Progenitor cell of endocrine pancreas (in vitro differentiated cells): ENCODE measurements around the gene KCNC1. TPM values are rescaled to one million over a fixed set of nuclear protein-coding genes. Genes with fewer than 3 reads are reported as not detected.

Source experiments
- DNase-seq: peaks from one replicate; pipeline ENCODE4 v3.0.0; 2021; ENCODE audit warnings: low spot score; ENCODE audit not compliant: unreplicated experiment
- H3K27ac Mint-ChIP-seq: 2 replicates; pipeline ENCODE4 v1.8.0; 2021; ENCODE audit warnings: mild to moderate bottlenecking, moderate library complexity, mixed read lengths
- H3K27me3 Mint-ChIP-seq: 2 replicates; pipeline ENCODE4 v1.8.0; 2021; ENCODE audit warnings: mixed read lengths
- H3K36me3 Mint-ChIP-seq: 2 replicates; pipeline ENCODE4 v1.8.0; 2022; ENCODE audit warnings: mixed read lengths; ENCODE audit not compliant: insufficient read depth
- H3K4me1 Mint-ChIP-seq: 2 replicates; pipeline ENCODE4 v1.8.0; 2021; ENCODE audit warnings: low read depth, mixed read lengths
- H3K4me3 Mint-ChIP-seq: 2 replicates; pipeline ENCODE4 v1.8.0; 2021; ENCODE audit warnings: low read depth, mild to moderate bottlenecking, moderate library complexity, mixed read lengths
- H3K9me3 Mint-ChIP-seq: 2 replicates; pipeline ENCODE4 v1.8.0; 2021; ENCODE audit warnings: low read depth, mixed read lengths
- total RNA-seq: library from RNA; stranded (reverse); gene quantifications from 2 replicates; pipeline ENCODE4 v1.2.1, GENCODE V29; 2021
- TF ChIP-seq, protein P1 (sequence below): fragments of 200-600 bp; sonication (generic); IDR thresholded peaks from one replicate; pipeline ENCODE4 v1.5.0; 2021; ENCODE audit warnings: antibody characterized with exemption, mild to moderate bottlenecking; ENCODE audit not compliant: unreplicated experiment

The KCNC1 gene
- total RNA-seq, 1 donor from 2014 or later, result 0.67 TPM

DNA sequence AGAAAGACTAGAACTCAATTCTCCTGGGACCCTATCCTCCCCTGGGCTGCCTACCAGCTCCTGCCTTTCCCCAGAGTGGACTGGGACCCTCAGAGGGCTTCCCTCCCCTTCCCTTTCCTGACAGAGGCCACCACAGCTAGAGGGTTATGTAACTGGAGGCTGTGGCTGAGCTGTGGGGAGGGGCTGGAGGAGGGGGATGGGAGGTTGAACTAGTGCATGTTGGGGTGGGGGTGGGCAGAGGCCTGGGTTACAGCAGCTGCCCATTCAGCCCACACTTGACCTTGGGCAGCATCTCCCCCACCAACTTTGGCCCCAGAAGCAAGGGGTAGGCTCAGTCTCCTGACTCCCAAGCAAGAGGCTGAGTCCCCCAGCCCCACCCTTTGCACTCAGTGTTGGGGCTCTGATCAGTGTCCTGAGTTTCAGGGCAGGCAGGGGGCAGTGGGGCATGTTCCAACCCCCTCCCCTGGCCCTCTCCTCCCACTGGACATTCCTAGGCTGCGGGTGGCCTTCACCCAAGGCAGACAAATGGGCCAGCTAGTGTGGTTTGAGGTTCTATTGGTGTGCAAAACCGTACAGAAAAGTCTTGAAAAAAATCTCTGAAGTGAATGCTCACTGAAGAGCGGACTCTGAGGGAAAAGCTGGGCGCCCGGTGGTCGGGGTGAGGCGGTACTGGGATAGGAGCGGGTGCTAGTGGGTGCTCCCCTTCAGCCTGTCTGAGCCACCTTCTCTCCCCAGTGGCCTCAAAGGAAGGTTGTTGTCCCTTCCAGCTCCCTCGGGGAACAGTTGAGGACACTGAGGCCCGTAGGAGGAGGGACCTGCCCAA is 3.8 kb downstream of the KCNC1 start:
- Mint-ChIP-seq H3K9me3 (no peaks in the 10 kb centered on the region), H3K27me3 (peaks cover 35% of the 10 kb centered on the region), H3K4me1 (peaks cover 7% of the 10 kb centered on the region), H3K27ac (no peak overlapping the region), H3K36me3 (peaks cover 1% of the 10 kb centered on the region), H3K4me3 (no peak overlapping the region)
- TF ChIP-seq, protein P1, sequence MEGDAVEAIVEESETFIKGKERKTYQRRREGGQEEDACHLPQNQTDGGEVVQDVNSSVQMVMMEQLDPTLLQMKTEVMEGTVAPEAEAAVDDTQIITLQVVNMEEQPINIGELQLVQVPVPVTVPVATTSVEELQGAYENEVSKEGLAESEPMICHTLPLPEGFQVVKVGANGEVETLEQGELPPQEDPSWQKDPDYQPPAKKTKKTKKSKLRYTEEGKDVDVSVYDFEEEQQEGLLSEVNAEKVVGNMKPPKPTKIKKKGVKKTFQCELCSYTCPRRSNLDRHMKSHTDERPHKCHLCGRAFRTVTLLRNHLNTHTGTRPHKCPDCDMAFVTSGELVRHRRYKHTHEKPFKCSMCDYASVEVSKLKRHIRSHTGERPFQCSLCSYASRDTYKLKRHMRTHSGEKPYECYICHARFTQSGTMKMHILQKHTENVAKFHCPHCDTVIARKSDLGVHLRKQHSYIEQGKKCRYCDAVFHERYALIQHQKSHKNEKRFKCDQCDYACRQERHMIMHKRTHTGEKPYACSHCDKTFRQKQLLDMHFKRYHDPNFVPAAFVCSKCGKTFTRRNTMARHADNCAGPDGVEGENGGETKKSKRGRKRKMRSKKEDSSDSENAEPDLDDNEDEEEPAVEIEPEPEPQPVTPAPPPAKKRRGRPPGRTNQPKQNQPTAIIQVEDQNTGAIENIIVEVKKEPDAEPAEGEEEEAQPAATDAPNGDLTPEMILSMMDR, result no peak
- DNase-seq, result no peak

DNA sequence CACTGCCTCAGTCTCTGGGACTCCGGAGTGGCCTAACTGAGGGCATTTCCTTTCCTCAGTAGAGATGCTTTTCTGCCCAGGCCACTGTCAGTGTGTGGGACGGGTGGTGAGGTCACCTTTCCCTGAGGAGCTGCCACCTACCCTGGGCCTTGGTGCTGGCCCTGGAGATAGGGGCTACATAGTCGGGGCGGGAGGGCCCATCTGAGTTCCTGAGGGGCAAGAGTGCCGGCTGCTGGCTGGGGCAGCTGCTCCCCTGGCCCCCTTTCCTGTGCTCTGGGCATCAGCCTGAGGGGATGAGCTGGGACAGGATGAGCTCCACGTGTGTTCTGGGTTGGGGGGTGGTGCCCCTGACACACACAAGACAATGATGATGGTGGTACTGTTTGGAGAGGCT is 5.4 kb downstream of the KCNC1 start:
- Mint-ChIP-seq H3K4me3 (no peak overlapping the region), H3K9me3 (no peaks in the 10 kb centered on the region), H3K36me3 (peaks cover 1% of the 10 kb centered on the region), H3K27me3 (peaks cover 34% of the 10 kb centered on the region), H3K27ac (no peak overlapping the region), H3K4me1 (peaks cover 2% of the 10 kb centered on the region)
- no peak for DNase-seq
- TF ChIP-seq, protein P1, result no peak

DNA sequence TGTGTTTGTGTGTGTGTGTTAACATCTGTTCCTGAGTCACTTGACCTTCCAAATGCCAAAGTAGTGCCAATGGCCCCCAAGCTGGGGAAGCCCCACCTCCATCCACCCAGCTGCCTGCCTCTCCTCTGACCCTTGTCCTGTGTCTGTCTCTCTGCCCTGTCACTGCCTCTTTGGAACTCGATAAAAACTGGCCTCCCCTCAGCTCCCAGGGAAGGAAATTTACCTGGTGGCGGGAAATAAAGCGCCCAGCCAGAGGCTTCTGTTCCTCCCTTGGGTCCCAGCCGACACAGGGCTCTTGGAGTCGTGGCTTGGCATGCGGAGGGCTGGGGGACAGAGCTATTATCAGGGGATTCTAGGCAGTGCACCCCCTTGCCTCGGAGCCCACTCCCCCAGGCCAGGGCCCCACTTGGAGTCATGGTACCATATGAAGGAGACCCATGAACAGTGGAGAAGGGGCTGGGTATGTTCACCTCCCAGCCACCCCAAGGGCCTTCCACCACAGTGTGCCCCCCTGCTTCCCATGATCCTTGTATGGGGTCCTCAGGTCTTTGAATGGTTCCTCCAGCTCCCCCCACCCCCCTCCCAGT is 6.2 kb downstream of the KCNC1 start:
- no peaks in the 10 kb centered on the region for H3K9me3 Mint-ChIP-seq
- peaks cover 37% of the 10 kb centered on the region for H3K27me3 Mint-ChIP-seq
- H3K27ac Mint-ChIP-seq, result no peak overlapping the region
- no peak for DNase-seq
- TF ChIP-seq, protein P1, result no peak
- no peak overlapping the region for H3K4me3 Mint-ChIP-seq
- H3K4me1 Mint-ChIP-seq, result peaks cover 2% of the 10 kb centered on the region
- H3K36me3 Mint-ChIP-seq, result peaks cover 1% of the 10 kb centered on the region

DNA sequence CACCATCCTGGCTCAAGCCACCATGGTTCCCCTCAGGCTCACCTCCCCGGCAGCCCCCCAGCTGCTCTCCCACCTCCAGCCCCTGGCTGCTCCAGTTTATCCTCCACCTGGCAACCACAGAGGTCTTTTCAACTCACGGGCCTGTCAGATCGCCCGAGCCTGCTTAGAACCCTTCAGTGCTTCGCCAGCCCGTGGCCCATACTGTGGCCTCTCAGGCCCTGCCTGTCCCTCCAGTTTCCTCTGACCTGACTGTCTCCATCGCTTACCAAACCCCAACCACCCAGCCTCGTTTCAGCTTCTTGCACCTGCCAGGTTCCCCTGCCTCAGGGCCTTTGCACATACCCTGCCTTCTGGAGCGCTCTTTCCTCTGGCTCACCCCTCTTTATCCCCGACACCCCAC is 6.9 kb downstream of the KCNC1 start:
- H3K36me3 Mint-ChIP-seq, result peaks cover 1% of the 10 kb centered on the region
- no peaks in the 10 kb centered on the region for H3K9me3 Mint-ChIP-seq
- no peak for DNase-seq
- no peak overlapping the region for H3K27ac Mint-ChIP-seq
- H3K4me1 Mint-ChIP-seq, result peaks cover 2% of the 10 kb centered on the region
- H3K4me3 Mint-ChIP-seq, result no peak overlapping the region
- TF ChIP-seq, protein P1, result no peak
- peaks cover 38% of the 10 kb centered on the region for H3K27me3 Mint-ChIP-seq

DNA sequence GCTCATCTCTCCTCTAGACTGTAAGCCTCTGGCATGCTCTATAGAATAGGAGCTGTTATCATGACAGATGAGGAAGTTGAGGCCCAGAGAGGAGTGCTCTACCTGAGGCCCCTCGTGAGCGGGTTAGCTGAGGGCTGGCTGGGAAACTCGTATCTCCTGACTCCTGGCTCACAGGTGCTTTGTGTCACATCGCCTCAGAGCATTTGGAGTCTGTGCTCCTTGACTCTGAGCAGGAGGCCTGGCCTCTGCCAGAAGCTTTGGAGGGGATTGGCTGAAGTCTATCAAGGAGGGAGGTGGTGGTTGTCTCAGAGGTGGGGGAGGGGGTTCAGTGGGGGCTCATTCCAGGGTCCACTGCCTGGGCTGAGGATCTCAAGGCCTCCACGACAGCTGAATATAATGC is 7.4 kb downstream of the KCNC1 start:
- no peaks in the 10 kb centered on the region for H3K9me3 Mint-ChIP-seq
- DNase-seq, result no peak
- H3K4me1 Mint-ChIP-seq, result no peaks in the 10 kb centered on the region
- H3K27me3 Mint-ChIP-seq, result peaks cover 38% of the 10 kb centered on the region
- no peak overlapping the region for H3K27ac Mint-ChIP-seq
- TF ChIP-seq, protein P1, result no peak
- H3K36me3 Mint-ChIP-seq, result no peaks in the 10 kb centered on the region
- H3K4me3 Mint-ChIP-seq, result no peak overlapping the region
